Measurements from ENCODE around the gene AMY1C.

The AMY1C gene

GRCh38 chr1:103783944-103784377 is 34.3 kb downstream of the AMY1C start:
- no peak overlapping the region for H3K4me3 ChIP-seq (ENCODE audit: low read length)
- DNase-seq (ENCODE audit: low read depth), result no peak
- TF ChIP-seq CTCF (conservative IDR thresholded peaks at IDR 0.05; ENCODE audit: low read length), result no peak

GRCh38 chr1:103788377-103788776 is 38.7 kb downstream of the AMY1C start:
- no peak for TF ChIP-seq CTCF (conservative IDR thresholded peaks at IDR 0.05; ENCODE audit: low read length)
- H3K4me3 ChIP-seq (ENCODE audit: low read length), result no peak overlapping the region
- peak; percentile 1 for DNase-seq (ENCODE audit: low read depth)

- no peak for DNase-seq (ENCODE audit: low read depth)
- no peak overlapping the region for H3K4me3 ChIP-seq (ENCODE audit: low read length)
- no peak for TF ChIP-seq CTCF (conservative IDR thresholded peaks at IDR 0.05; ENCODE audit: low read length)
Measured at GRCh38 chr1:103790172-103790571, 40.5 kb downstream of the AMY1C start.
